Panc1 (cell line): ENCODE data around the gene KCNQ1. TPM values are rescaled to one million over a fixed set of nuclear protein-coding genes. Genes with fewer than 3 reads are reported as not detected.

Experiments used
- ATAC-seq: fragments of 200-7000 bp; cut with Tn5 transposase; 2 replicates; pipeline ENCODE4 v1.9.1; 2020; ENCODE audit warnings: mild to moderate bottlenecking, moderate library complexity
- BruUV-seq: library from RNA; stranded (reverse); fragments of 400-500 nt; replicated peaks from 2 replicates; lab custom pipeline; 2021; lab: Mats Ljungman, UMichigan
- CTCF ChIA-PET: fragments of 300-600 bp; sonication (Branson Sonifier 250); formaldehyde crosslinking; loops from one replicate; lab custom pipeline; 2022; ENCODE audit warnings: antibody characterized with exemption; lab: Charles Lee
- POLR2A ChIA-PET: fragments of 300-600 bp; sonication (Branson Sonifier 250); formaldehyde crosslinking; loops from one replicate; lab custom pipeline; 2022; ENCODE audit warnings: antibody characterized with exemption; lab: Charles Lee
- DNase-seq: peaks from one replicate; pipeline ENCODE4 v3.0.0-alpha.2; 2010; ENCODE audit warnings: low read depth, low spot score
- H3K27ac ChIP-seq: 2 replicates; pipeline ENCODE4 v1.5.1; 2011; ENCODE audit warnings: mild to moderate bottlenecking, low read length, inconsistent platforms
- H3K27me3 ChIP-seq: fragments of 200-500 bp; sonication (Bioruptor generic); 2 replicates; pipeline ENCODE4 v1.6.0; 2014; ENCODE audit warnings: low read length, inconsistent platforms; ENCODE audit not compliant: control insufficient read depth, insufficient read depth
- H3K36me3 ChIP-seq: fragments of 200-500 bp; sonication (Bioruptor generic); 2 replicates; pipeline ENCODE4 v1.5.1; 2014; ENCODE audit warnings: inconsistent platforms, mild to moderate bottlenecking, low read length, moderate library complexity; ENCODE audit not compliant: control insufficient read depth, insufficient read depth
- H3K4me1 ChIP-seq: 2 replicates; pipeline ENCODE4 v1.5.1; 2011; ENCODE audit warnings: inconsistent platforms, mild to moderate bottlenecking, low read length, moderate library complexity; ENCODE audit not compliant: control insufficient read depth, insufficient read depth
- H3K4me3 ChIP-seq, 2 experiments: 2 replicates each; pipeline ENCODE4 v1.5.1; 2011 to 2012; ENCODE audit warnings: low read depth in 2 of 2, low read length in 2 of 2, mild to moderate bottlenecking in 2 of 2, inconsistent platforms in 1 of 2, moderate library complexity in 1 of 2
- H3K9me3 ChIP-seq: fragments of 200-500 bp; sonication (Bioruptor generic); 2 replicates; pipeline ENCODE4 v1.5.1; 2014; ENCODE audit warnings: low read depth, mild to moderate bottlenecking, inconsistent platforms, low read length, moderate library complexity; ENCODE audit not compliant: control insufficient read depth, insufficient read depth
- POLR2AphosphoS5 ChIP-seq: IDR thresholded peaks from 2 replicates; pipeline ENCODE4 v1.6.1; 2012; ENCODE audit warnings: mild to moderate bottlenecking, low read depth, low read length, moderate library complexity
- SIN3A ChIP-seq: IDR thresholded peaks from 2 replicates; pipeline ENCODE4 v1.6.1; 2012; ENCODE audit warnings: low read depth, mild to moderate bottlenecking, low read length, moderate library complexity, borderline replicate concordance; ENCODE audit not compliant: insufficient read depth
- TCF7L2 ChIP-seq: IDR thresholded peaks from 2 replicates; pipeline ENCODE4 v1.6.1; 2011; ENCODE audit warnings: mild to moderate bottlenecking, low read depth, low read length, inconsistent platforms
- in situ Hi-C: cut with HindIII; loops from 2 replicates; pipeline ENCODE4 v1.10.0; 2016; ENCODE audit warnings: low sequenced_read_pairs, low pct_unique_long_range_greater_than_20kb
- intact Hi-C: fragments of 100-400 bp; cut with micrococcal nuclease; formaldehyde crosslinking; loops from one replicate; pipeline ENCODE4 v1.10.0; 2022; ENCODE audit not compliant: unreplicated experiment
- total RNA-seq: library from RNA; stranded (reverse); gene quantifications from one replicate; pipeline ENCODE4 v1.2.1, GENCODE V29; 2021; ENCODE audit not compliant: unreplicated experiment
- TF ChIP-seq, protein P1 (sequence below), 2 experiments: IDR thresholded peaks; 2 replicates each; pipeline ENCODE4 v1.6.1; 2011 to 2012; ENCODE audit warnings: low read depth in 2 of 2, control low read depth in 1 of 2, low read length in 1 of 2, mild to moderate bottlenecking in 1 of 2, moderate library complexity in 1 of 2; ENCODE audit not compliant: insufficient read depth in 1 of 2
- TF ChIP-seq, protein P2 (sequence below): fragments of 450-650 bp; IDR thresholded peaks from 2 replicates; pipeline ENCODE4 v1.5.1; 2017; ENCODE audit warnings: mild to moderate bottlenecking

Gene KCNQ1
- total RNA-seq, 1 experiment from 2014 or later: 1.0 TPM

DNA sequence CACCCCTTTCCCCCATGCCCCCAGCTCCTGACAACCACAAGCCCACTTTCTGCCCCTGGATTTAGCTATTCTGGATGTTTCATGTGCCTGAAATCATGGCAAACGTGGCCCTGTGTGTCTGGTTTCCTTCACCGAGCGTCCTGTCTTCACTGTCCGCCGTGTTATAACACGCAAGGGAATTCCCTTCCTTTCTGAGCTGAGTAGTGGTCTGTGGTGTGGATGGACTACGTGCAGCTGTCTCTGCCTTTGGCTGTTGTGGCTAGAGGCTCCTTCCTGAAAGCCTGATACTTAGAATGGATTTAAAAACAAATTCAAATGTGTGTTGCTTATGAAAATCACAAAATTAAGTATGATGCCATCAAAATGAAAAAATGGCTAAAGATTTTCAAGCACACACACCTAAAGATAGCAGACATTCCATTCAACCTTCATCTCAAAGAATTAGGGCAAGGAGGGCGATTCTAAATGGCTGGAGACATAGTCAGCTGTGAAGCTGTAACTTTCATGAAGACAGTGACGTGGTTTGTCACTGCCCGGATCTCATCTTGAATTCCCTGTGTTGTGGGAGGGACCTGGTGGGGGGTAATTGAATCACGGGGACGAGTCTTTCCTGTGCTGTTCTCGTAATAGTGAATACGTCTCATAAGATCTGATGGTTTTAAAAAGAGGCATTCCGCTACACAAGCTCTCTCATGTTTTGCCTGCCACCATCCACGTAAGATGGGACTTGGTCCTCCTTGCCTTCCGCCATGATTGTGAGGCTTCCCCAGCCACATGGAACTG, 30.5 kb downstream of the KCNQ1 start:
- H3K27ac ChIP-seq: no peak overlapping the region
- H3K36me3 ChIP-seq: no peaks in the 10 kb centered on the region
- no TSS peak for BruUV-seq
- no peaks in the 10 kb centered on the region for H3K9me3 ChIP-seq
- DNase-seq (no peak), ATAC-seq (no peak)
- ChIA-PET CTCF (interaction anchor here (0.6 to 0.8 kb wide), 2 partner anchors 24 to 56 kb away, joined by 3 to 4 read pairs; no protein-coding TSS in a partner anchor), POLR2A (no interaction called here)
- no peak for TF ChIP-seq SIN3A
- no peak for TF ChIP-seq TCF7L2
- TF ChIP-seq, protein P1, sequence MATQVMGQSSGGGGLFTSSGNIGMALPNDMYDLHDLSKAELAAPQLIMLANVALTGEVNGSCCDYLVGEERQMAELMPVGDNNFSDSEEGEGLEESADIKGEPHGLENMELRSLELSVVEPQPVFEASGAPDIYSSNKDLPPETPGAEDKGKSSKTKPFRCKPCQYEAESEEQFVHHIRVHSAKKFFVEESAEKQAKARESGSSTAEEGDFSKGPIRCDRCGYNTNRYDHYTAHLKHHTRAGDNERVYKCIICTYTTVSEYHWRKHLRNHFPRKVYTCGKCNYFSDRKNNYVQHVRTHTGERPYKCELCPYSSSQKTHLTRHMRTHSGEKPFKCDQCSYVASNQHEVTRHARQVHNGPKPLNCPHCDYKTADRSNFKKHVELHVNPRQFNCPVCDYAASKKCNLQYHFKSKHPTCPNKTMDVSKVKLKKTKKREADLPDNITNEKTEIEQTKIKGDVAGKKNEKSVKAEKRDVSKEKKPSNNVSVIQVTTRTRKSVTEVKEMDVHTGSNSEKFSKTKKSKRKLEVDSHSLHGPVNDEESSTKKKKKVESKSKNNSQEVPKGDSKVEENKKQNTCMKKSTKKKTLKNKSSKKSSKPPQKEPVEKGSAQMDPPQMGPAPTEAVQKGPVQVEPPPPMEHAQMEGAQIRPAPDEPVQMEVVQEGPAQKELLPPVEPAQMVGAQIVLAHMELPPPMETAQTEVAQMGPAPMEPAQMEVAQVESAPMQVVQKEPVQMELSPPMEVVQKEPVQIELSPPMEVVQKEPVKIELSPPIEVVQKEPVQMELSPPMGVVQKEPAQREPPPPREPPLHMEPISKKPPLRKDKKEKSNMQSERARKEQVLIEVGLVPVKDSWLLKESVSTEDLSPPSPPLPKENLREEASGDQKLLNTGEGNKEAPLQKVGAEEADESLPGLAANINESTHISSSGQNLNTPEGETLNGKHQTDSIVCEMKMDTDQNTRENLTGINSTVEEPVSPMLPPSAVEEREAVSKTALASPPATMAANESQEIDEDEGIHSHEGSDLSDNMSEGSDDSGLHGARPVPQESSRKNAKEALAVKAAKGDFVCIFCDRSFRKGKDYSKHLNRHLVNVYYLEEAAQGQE (IDR thresholded peaks at IDR 0.05; ENCODE audit: insufficient read depth in 1 of 2, low read depth in 2 of 2, low read length in 1 of 2): no peak
- no peak for TF ChIP-seq POLR2AphosphoS5
- TF ChIP-seq, protein P2, sequence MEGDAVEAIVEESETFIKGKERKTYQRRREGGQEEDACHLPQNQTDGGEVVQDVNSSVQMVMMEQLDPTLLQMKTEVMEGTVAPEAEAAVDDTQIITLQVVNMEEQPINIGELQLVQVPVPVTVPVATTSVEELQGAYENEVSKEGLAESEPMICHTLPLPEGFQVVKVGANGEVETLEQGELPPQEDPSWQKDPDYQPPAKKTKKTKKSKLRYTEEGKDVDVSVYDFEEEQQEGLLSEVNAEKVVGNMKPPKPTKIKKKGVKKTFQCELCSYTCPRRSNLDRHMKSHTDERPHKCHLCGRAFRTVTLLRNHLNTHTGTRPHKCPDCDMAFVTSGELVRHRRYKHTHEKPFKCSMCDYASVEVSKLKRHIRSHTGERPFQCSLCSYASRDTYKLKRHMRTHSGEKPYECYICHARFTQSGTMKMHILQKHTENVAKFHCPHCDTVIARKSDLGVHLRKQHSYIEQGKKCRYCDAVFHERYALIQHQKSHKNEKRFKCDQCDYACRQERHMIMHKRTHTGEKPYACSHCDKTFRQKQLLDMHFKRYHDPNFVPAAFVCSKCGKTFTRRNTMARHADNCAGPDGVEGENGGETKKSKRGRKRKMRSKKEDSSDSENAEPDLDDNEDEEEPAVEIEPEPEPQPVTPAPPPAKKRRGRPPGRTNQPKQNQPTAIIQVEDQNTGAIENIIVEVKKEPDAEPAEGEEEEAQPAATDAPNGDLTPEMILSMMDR: no peak
- H3K4me3 ChIP-seq: no peak overlapping the region
- peaks cover 5% of the 10 kb centered on the region for H3K27me3 ChIP-seq
- in situ Hi-C loops: no loop called here
- intact Hi-C loops: no loop called here
- H3K4me1 ChIP-seq: no peaks in the 10 kb centered on the region

DNA sequence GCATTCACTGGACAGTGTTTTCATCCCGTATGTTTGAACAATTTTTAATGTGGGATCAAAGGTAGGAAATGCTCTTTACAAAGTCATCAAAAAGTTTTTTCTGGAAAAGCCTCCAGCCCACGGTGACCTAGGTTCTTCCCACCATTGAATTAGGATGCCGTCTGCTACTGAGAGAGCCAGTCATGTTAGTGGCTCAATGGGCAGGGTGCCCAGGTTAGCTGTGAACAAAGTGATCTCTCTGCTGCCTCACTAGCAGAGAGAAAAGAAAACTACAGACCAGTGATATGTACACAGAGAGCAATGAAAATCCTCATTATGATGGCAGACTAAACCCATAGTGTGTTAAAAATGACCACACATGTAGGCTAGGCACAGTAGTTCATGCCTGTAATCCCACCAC, 32.4 kb downstream of the KCNQ1 start:
- Histone ChIP-seq H3K27ac (no peak overlapping the region), H3K36me3 (no peaks in the 10 kb centered on the region), H3K27me3 (peaks cover 12% of the 10 kb centered on the region), H3K4me3 (no peak overlapping the region), H3K4me1 (no peaks in the 10 kb centered on the region), H3K9me3 (no peaks in the 10 kb centered on the region)
- intact Hi-C loops (no loop called here), in situ Hi-C loops (no loop called here)
- ChIA-PET POLR2A (interaction anchor here (0.6 kb wide), 1 partner anchor 18 kb away, joined by 4 read pairs; no protein-coding TSS in a partner anchor), CTCF (no interaction called here)
- no peak for ATAC-seq
- TF ChIP-seq, protein P1 (IDR thresholded peaks at IDR 0.05; ENCODE audit: insufficient read depth in 1 of 2, low read depth in 2 of 2, low read length in 1 of 2): no peak
- no peak for TF ChIP-seq POLR2AphosphoS5
- no peak for TF ChIP-seq SIN3A
- no peak for TF ChIP-seq TCF7L2
- TF ChIP-seq, protein P2: no peak
- DNase-seq: no peak
- BruUV-seq: no TSS peak
